Measurements from ENCODE around the gene ELP6.

The ELP6 gene

DNA sequence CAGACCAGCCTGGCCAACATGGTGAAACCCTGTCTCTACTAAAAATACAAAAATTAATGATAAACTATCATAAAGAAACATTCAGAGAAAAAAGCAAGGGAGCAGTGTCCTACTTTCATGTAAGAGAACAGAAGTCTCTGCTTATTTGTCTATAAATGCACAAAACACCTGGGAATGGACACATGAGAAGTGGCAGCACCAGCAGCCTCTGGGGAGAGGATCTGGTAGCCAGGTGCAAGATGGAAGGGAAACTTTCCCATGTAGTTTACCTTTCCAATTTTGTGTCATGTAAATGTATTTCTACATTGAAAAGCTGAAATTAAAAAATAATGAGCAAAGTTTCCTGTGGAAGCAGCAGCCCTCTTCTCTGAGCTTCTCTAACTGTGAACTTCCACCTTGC is 56.5 kb downstream of the ELP6 start:
- DNase-seq, result no peak

DNA sequence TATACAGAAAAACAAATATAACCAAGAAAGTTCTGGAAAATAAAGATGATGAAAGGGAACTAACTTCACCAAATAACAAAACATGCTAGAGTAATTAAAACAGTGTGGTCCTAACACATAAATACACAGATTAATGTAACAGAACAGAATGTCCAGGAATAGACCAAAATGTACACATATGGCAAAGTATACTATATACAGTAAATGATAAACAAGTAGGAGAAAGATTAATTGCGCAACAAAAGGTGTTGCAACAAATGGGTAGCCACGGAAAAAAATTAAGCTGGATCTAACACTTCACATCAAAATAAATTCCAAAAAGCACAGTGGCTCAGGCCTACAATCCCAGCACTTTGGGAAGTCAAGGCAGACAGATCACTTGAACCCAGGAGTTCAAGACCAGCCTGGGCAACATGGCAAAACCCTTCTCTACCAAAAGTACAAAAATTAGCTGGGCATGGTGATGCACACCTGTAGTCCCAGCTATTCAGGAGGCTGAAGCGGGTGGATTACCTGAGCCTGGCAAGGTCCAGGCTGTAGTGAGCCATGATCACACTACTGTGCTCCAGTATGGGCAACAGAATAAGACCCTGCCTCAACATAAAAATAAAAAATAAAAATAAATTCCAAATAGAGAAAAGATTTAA is 57.6 kb downstream of the ELP6 start:
- no peak for DNase-seq

DNA sequence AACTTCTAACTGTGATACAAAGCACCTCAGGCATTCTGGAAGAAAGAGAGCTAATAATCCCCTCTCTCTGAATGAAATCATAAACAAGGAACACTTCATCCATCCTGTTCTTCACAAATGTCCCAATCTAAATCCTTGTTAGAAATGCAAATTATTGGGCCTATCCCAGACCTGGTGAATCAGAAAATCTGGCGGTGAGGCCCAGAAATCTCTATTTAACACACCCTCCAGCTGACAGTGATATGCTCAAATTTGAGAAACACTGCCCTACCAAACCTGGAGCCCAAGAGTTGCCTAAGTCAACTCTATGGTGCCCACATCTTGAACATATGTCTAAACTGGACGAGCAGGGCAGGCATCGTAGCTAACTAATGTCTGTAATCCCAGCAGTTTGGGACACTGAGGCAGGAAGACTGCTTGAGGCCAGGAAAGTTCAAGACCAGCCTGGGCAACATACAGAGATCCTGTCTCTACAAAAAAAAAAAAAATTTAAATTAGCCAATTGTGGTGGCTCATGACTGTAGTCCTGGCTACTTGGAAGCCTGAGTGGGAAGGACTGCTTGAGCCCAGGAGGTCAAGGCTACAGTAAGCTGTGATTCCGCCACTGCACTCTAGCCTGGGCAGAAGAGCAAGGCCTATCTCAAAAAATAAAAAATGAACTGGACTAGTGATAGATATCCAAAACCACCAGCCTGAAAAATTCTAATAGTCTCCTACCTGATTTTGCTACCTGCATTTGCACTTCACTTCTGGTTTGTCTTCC is 60.9 kb downstream of the ELP6 start:
- DNase-seq, result no peak
